T47D (cell line): Measurements from ENCODE around the gene NCAPG2.

Source experiments
- DNase-seq, 2 experiments: peaks; one replicate each; pipeline versions ENCODE4 v3.0.0 to v3.0.0-alpha.2; 2011 to 2012; ENCODE audit warnings: low read depth in 1 of 2, low spot score in 1 of 2
- JUND ChIP-seq: IDR thresholded peaks from 2 replicates; pipeline ENCODE4 v1.6.1; 2012; ENCODE audit warnings: low read depth
- in situ Hi-C: cut with HindIII; loops from 2 replicates; pipeline ENCODE4 v1.10.0; 2016; ENCODE audit warnings: low sequenced_read_pairs, low pct_unique_long_range_greater_than_20kb

The NCAPG2 gene

GRCh38 chr7:158616050-158616449 is 88.6 kb downstream of the NCAPG2 start:
- in situ Hi-C loops, result no loop called here
- DNase-seq, result no peak
- no peak for TF ChIP-seq JUND

GRCh38 chr7:158614700-158615099 is 89.9 kb downstream of the NCAPG2 start:
- in situ Hi-C loops, result no loop called here
- no peak for TF ChIP-seq JUND
- no peak for DNase-seq

- in situ Hi-C loops, result no loop called here
Observed at GRCh38 chr7:158613481-158613880, 91.1 kb downstream of the NCAPG2 start.

GRCh38 chr7:158612546-158612945 is 92.1 kb downstream of the NCAPG2 start:
- in situ Hi-C loops, result no loop called here
- no peak for DNase-seq
- no peak for TF ChIP-seq JUND

More at GRCh38 chr7:158613481-158613880, 91.1 kb downstream of the NCAPG2 start:
- no peak for TF ChIP-seq JUND
- no peak for DNase-seq

GRCh38 chr7:158611541-158611940 is 93.1 kb downstream of the NCAPG2 start:
- no peak for DNase-seq
- no peak for TF ChIP-seq JUND

GRCh38 chr7:158609313-158609974 is 95.2 kb downstream of the NCAPG2 start:
- DNase-seq, result no peak
- no peak for TF ChIP-seq JUND
- in situ Hi-C loops, result no loop called here

More at GRCh38 chr7:158611541-158611940, 93.1 kb downstream of the NCAPG2 start:
- in situ Hi-C loops, result no loop called here

- TF ChIP-seq JUND, result no peak
- no peak for DNase-seq
- in situ Hi-C loops, result no loop called here
Observed at GRCh38 chr7:158607563-158607962, 97.0 kb downstream of the NCAPG2 start.

GRCh38 chr7:158606671-158607424 is 97.8 kb downstream of the NCAPG2 start:
- DNase-seq, result no peak
- in situ Hi-C loops, result no loop called here
- no peak for TF ChIP-seq JUND

- no peak for DNase-seq
- in situ Hi-C loops, result no loop called here
- no peak for TF ChIP-seq JUND
Observed at GRCh38 chr7:158606129-158606528, 98.5 kb downstream of the NCAPG2 start.

- no peak for DNase-seq
- in situ Hi-C loops, result no loop called here
- no peak for TF ChIP-seq JUND
Observed at GRCh38 chr7:158603773-158604755, 100.5 kb downstream of the NCAPG2 start.

GRCh38 chr7:158602905-158603772 is 101.5 kb downstream of the NCAPG2 start:
- in situ Hi-C loops, result no loop called here
- no peak for DNase-seq
- no peak for TF ChIP-seq JUND

GRCh38 chr7:158602041-158602440 is 102.6 kb downstream of the NCAPG2 start:
- TF ChIP-seq JUND, result no peak
- in situ Hi-C loops, result no loop called here

More at GRCh38 chr7:158602041-158602440, 102.6 kb downstream of the NCAPG2 start:
- DNase-seq, result no peak
